A549 treated with DMSO at 1 μM for 4 hours (cell line): ENCODE results near the gene UGT2B15. TPM values are rescaled to one million over a fixed set of nuclear protein-coding genes. Genes with fewer than 3 reads are reported as not detected.

ENCODE experiments used
- total RNA-seq: library from RNA; stranded (reverse); fragments of 200-300 nt; extraction: Qiagen RNA extraction; gene quantifications from 5 replicates; pipeline ENCODE4 v1.2.3, GENCODE V29; 2022; ENCODE audit warnings: low read depth

UGT2B15 gene
- 0.06 to 0.11 TPM (median 0.08 TPM) in 4 of 5 replicates, not detected in the other for total RNA-seq

GRCh38 chr4:68670479-68670939, at the start of gene UGT2B15:
TSS of gene UGT2B15 (minus strand) at chr4:68670652. CDS start at chr4:68670618, 34 bp downstream.

Other genes with a start within 250 kb of the UGT2B15 start
- gene TMPRSS11E, start 223.2 kb downstream of the UGT2B15 start, total RNA-seq, result not detected in 5 replicates
- gene UGT2B17, start 94.3 kb downstream of the UGT2B15 start, total RNA-seq, result not detected in 5 replicates
- 0.10 TPM in 1 of 5 replicates, not detected in the others for gene UGT2B10, start 145.3 kb upstream of the UGT2B15 start, total RNA-seq